ENCODE measurements around the gene PCED1A. TPM values are rescaled to one million over a fixed set of nuclear protein-coding genes. Genes with fewer than 3 reads are reported as not detected.

PCED1A gene
- total and polyA plus RNA-seq, 9 of the 15 experiments (the other 6 are each of a cell fraction or from before 2014, with no cell fraction given) = 1.5 to 11.5 (median 5.9) TPM

DNA sequence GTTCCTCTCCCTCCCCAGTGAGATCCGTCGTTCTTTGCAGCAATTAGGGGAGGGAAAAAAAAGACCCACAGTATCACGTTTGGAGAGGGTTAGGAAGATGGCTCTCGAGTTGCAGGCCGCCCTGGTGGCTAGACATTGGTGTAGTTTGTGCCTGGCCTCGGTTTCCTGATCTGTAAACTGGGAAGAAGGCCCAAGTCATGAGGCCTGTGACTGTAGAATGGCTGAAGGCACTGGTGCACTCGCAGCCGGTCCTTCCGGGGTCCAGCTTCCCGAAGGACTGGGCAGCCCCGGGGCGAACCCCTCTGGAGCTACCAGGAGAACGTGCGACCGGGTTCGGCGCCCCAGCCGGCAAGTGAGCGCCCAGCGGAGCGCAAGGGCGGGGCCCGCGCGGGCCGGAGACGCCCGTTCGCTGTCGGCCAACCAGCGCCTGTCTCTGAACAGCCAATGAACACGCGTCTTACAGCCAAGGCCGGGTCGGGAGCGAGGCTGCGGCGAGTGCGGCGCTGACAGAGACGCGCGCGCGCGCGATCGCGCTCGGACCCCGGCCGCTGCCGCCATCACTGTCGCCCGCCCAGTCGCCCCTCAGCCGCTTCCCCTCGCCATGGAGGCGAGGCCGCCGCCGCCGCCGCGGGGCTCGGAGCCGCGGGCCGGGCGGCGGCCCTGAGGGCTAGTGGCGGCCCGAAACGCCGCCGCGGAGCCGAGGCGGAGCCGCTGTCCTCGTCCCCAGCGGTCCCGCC is 32.7 kb upstream of the PCED1A start, which contains the start of gene PTPRA (continued):
- TF ChIP-seq PRPF4 (IDR thresholded peaks at IDR 0.05; ENCODE audit: insufficient read depth, low read depth, low read length, poor library complexity, severe bottlenecking) (no peak), ATF7 (IDR thresholded peaks at IDR 0.05) (no peak; the same call in 1 of the 2 replicates), MYC (IDR thresholded peaks at IDR 0.05; ENCODE audit: low read depth, low read length) (peak; percentile 76), MYC (CRISPR knock-in tag; IDR thresholded peaks at IDR 0.05; ENCODE audit: borderline replicate concordance, low read depth) (no peak), ELF2 (CRISPR knock-in tag; IDR thresholded peaks at IDR 0.05) (no peak), MTA2 (IDR thresholded peaks at IDR 0.05; ENCODE audit: low read depth) (no peak), ARID1B (IDR thresholded peaks at IDR 0.05) (no peak), FOXJ3 (CRISPR knock-in tag; IDR thresholded peaks at IDR 0.05) (no peak), ZFP1 (CRISPR knock-in tag; IDR thresholded peaks at IDR 0.05) (no peak), GTF2E2 (tag; IDR thresholded peaks at IDR 0.05) (peak; percentile 90; the same call in 1 of the 2 replicates), NCOR1 (IDR thresholded peaks at IDR 0.05) (no peak; the same call in 1 of the 2 replicates), MBD2 (IDR thresholded peaks at IDR 0.05; ENCODE audit: borderline replicate concordance, low read depth) (peak; percentile 63; the same call in 1 of the 2 replicates), CSDE1 (IDR thresholded peaks at IDR 0.05) (peak in 1 of 2 experiments; percentile 45; a peak in 1 of 4 replicates), KDM5B (IDR thresholded peaks at IDR 0.05; ENCODE audit: insufficient replicate concordance, low read depth, low read length) (peak; percentile 91), LEF1 (IDR thresholded peaks at IDR 0.05) (no peak), RBM17 (IDR thresholded peaks at IDR 0.05; ENCODE audit: borderline replicate concordance, low read depth, low read length) (no peak), BCLAF1 (IDR thresholded peaks at IDR 0.05; ENCODE audit: borderline replicate concordance in 1 of 2, control insufficient read depth in 1 of 2, low read depth in 2 of 2, low read length in 1 of 2) (no peak), RB1 (IDR thresholded peaks at IDR 0.05; ENCODE audit: low read depth) (peak; percentile 76)
- TF ChIP-seq, protein P1, sequence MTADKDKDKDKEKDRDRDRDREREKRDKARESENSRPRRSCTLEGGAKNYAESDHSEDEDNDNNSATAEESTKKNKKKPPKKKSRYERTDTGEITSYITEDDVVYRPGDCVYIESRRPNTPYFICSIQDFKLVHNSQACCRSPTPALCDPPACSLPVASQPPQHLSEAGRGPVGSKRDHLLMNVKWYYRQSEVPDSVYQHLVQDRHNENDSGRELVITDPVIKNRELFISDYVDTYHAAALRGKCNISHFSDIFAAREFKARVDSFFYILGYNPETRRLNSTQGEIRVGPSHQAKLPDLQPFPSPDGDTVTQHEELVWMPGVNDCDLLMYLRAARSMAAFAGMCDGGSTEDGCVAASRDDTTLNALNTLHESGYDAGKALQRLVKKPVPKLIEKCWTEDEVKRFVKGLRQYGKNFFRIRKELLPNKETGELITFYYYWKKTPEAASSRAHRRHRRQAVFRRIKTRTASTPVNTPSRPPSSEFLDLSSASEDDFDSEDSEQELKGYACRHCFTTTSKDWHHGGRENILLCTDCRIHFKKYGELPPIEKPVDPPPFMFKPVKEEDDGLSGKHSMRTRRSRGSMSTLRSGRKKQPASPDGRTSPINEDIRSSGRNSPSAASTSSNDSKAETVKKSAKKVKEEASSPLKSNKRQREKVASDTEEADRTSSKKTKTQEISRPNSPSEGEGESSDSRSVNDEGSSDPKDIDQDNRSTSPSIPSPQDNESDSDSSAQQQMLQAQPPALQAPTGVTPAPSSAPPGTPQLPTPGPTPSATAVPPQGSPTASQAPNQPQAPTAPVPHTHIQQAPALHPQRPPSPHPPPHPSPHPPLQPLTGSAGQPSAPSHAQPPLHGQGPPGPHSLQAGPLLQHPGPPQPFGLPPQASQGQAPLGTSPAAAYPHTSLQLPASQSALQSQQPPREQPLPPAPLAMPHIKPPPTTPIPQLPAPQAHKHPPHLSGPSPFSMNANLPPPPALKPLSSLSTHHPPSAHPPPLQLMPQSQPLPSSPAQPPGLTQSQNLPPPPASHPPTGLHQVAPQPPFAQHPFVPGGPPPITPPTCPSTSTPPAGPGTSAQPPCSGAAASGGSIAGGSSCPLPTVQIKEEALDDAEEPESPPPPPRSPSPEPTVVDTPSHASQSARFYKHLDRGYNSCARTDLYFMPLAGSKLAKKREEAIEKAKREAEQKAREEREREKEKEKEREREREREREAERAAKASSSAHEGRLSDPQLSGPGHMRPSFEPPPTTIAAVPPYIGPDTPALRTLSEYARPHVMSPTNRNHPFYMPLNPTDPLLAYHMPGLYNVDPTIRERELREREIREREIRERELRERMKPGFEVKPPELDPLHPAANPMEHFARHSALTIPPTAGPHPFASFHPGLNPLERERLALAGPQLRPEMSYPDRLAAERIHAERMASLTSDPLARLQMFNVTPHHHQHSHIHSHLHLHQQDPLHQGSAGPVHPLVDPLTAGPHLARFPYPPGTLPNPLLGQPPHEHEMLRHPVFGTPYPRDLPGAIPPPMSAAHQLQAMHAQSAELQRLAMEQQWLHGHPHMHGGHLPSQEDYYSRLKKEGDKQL (CRISPR knock-in tag; IDR thresholded peaks at IDR 0.05; ENCODE audit: borderline replicate concordance) = 0 out of 2 replicates have a peak, but pooled peaks have one; percentile 41
